GM20431 (cell line): Measurements from ENCODE around the gene TBC1D26.
"Not testable (repeated sequence)": the region's sequence is repeated elsewhere in the genome, so short reads cannot be mapped to it uniquely, and the experiment has no call there.

Experiments
- in situ Hi-C: fragments of 300-500 bp; cut with MseI, MboI; formaldehyde crosslinking; loops from one replicate; pipeline ENCODE4 v1.15.0; 2020; ENCODE audit warnings: low sequenced_read_pairs; ENCODE audit not compliant: unreplicated experiment

The TBC1D26 gene

GRCh38 chr17:15742051-15742795, 10.1 kb downstream of the TBC1D26 start:
- in situ Hi-C loops = no loop called here

- in situ Hi-C loops = no loop called here
Observed at GRCh38 chr17:15742921-15743320, 10.8 kb downstream of the TBC1D26 start.

- in situ Hi-C loops = no loop called here
Observed at GRCh38 chr17:15744074-15744676, 12.1 kb downstream of the TBC1D26 start.

GRCh38 chr17:15744885-15745284, 12.8 kb downstream of the TBC1D26 start:
- in situ Hi-C loops = no loop called here

- in situ Hi-C loops = not testable (repeated sequence)
Observed at GRCh38 chr17:15749403-15749802, 17.3 kb downstream of the TBC1D26 start.

- in situ Hi-C loops = not testable (repeated sequence)
Observed at GRCh38 chr17:15768865-15769533, 36.9 kb downstream of the TBC1D26 start.

- in situ Hi-C loops = not testable (repeated sequence)
Observed at GRCh38 chr17:15770679-15771078, 38.6 kb downstream of the TBC1D26 start.

GRCh38 chr17:15776871-15777270, 44.8 kb downstream of the TBC1D26 start:
- in situ Hi-C loops = no loop called here

- in situ Hi-C loops = no loop called here
Observed at GRCh38 chr17:15777297-15777696, 45.2 kb downstream of the TBC1D26 start.

- in situ Hi-C loops = no loop called here
Observed at GRCh38 chr17:15777717-15778116, 45.6 kb downstream of the TBC1D26 start.

- in situ Hi-C loops = no loop called here
Observed at GRCh38 chr17:15779119-15779518, 47.0 kb downstream of the TBC1D26 start.

- in situ Hi-C loops = no loop called here
Observed at GRCh38 chr17:15780188-15780587, 48.1 kb downstream of the TBC1D26 start.

GRCh38 chr17:15782866-15783265, 50.8 kb downstream of the TBC1D26 start:
- in situ Hi-C loops = no loop called here

GRCh38 chr17:15783461-15783860, 51.4 kb downstream of the TBC1D26 start:
- in situ Hi-C loops = no loop called here

GRCh38 chr17:15784351-15784750, 52.3 kb downstream of the TBC1D26 start:
- in situ Hi-C loops = not testable (repeated sequence)

- in situ Hi-C loops = not testable (repeated sequence)
Observed at GRCh38 chr17:15787363-15788075, 55.4 kb downstream of the TBC1D26 start.

GRCh38 chr17:15788365-15788764, 56.3 kb downstream of the TBC1D26 start:
- in situ Hi-C loops = not testable (repeated sequence)
